HG02938 (cell line): ENCODE results near the gene SYNCRIP.
"Not testable (repeated sequence)": the region's sequence is repeated elsewhere in the genome, so short reads cannot be mapped to it uniquely, and the experiment has no call there.

Experiments
- ATAC-seq: cut with Tn5 transposase; IDR thresholded peaks from one replicate; pipeline ENCODE4 v1.9.1; 2021; ENCODE audit warnings: mild to moderate bottlenecking, moderate library complexity; ENCODE audit not compliant: unreplicated experiment

SYNCRIP gene

GRCh38 chr6:85600713-85601313, 41.9 kb downstream of the SYNCRIP start:
- no peak for ATAC-seq

- ATAC-seq, result peak; percentile 13
Measured at GRCh38 chr6:85594197-85594930, 48.3 kb downstream of the SYNCRIP start.

GRCh38 chr6:85593438-85594196, 49.1 kb downstream of the SYNCRIP start, which contains the start of gene SNX14:
TSS of gene SNX14 (minus strand) at chr6:85593858. CDS start at chr6:85593718, 140 bp downstream.
- peak; percentile 87 for ATAC-seq

GRCh38 chr6:85592033-85592432, 50.7 kb downstream of the SYNCRIP start:
- no peak for ATAC-seq

GRCh38 chr6:85591207-85591606, 51.5 kb downstream of the SYNCRIP start:
- no peak for ATAC-seq

GRCh38 chr6:85585741-85586140, 56.9 kb downstream of the SYNCRIP start:
- no peak for ATAC-seq

- ATAC-seq, result not testable (repeated sequence)
Measured at GRCh38 chr6:85582832-85583231, 59.9 kb downstream of the SYNCRIP start.

- ATAC-seq, result no peak
Measured at GRCh38 chr6:85581572-85581971, 61.1 kb downstream of the SYNCRIP start.

- ATAC-seq, result peak; percentile 83
Measured at GRCh38 chr6:85580878-85581267, 61.8 kb downstream of the SYNCRIP start.

- ATAC-seq, result no peak
Measured at GRCh38 chr6:85580118-85580877, 62.4 kb downstream of the SYNCRIP start.

- ATAC-seq, result no peak
Measured at GRCh38 chr6:85579581-85579980, 63.1 kb downstream of the SYNCRIP start.

- ATAC-seq, result no peak
Measured at GRCh38 chr6:85576476-85576875, 66.2 kb downstream of the SYNCRIP start.

- no peak for ATAC-seq
Measured at GRCh38 chr6:85574932-85575598, 67.6 kb downstream of the SYNCRIP start.

GRCh38 chr6:85569323-85569722, 73.4 kb downstream of the SYNCRIP start:
- ATAC-seq, result no peak

GRCh38 chr6:85568411-85568810, 74.3 kb downstream of the SYNCRIP start:
- ATAC-seq, result no peak

GRCh38 chr6:85565736-85566135, 77.0 kb downstream of the SYNCRIP start:
- no peak for ATAC-seq

GRCh38 chr6:85564223-85564622, 78.5 kb downstream of the SYNCRIP start:
- ATAC-seq, result not testable (repeated sequence)
